A549 (cell line): ENCODE measurements around the gene C2.

Experiments
- EHF ChIP-seq: fragments of 250-450 bp; sonication (Bioruptor Pico); IDR thresholded peaks from 2 replicates; pipeline ENCODE4 v1.5.0; 2020; ENCODE audit warnings: mild to moderate bottlenecking
- EHMT2 ChIP-seq: fragments of 200-600 bp; sonication (generic); IDR thresholded peaks from 2 replicates; pipeline ENCODE4 v1.6.1; 2016; ENCODE audit warnings: antibody characterized with exemption, low read depth, mild to moderate bottlenecking, moderate library complexity
- EP300 ChIP-seq, 2 experiments: fragments of >200 bp; sonication (Bioruptor Twin); formaldehyde crosslinking; IDR thresholded peaks; 2 replicates in 1 of 2; 3 replicates in 1 of 2; pipeline ENCODE4 v1.6.1; 2016 to 2017
- HDAC2 ChIP-seq: fragments of 200-600 bp; sonication (generic); IDR thresholded peaks from 2 replicates; pipeline ENCODE4 v1.6.1; 2016
- HOXA7 ChIP-seq: fragments of 250-450 bp; sonication (Bioruptor Pico); IDR thresholded peaks from 2 replicates; pipeline ENCODE4 v1.5.0; 2020; ENCODE audit warnings: mild to moderate bottlenecking, moderate library complexity
- POLR2A ChIP-seq: IDR thresholded peaks from 2 replicates; pipeline ENCODE4 v1.6.1; 2012; ENCODE audit warnings: mild to moderate bottlenecking, low read length
- RAD21 ChIP-seq, 2 experiments: fragments of >200 bp in 1 of 2; sonication (Bioruptor Twin) in 1 of 2; formaldehyde crosslinking in 1 of 2; IDR thresholded peaks in 1 of 2; conservative IDR thresholded peaks in 1 of 2; 2 replicates in 1 of 2; 3 replicates in 1 of 2; pipeline ENCODE4 v1.6.1; 2012 to 2018; ENCODE audit warnings: inconsistent platforms in 1 of 2
- RFX5 ChIP-seq: fragments of 450-650 bp; IDR thresholded peaks from 2 replicates; pipeline ENCODE4 v1.7.1; 2014; ENCODE audit warnings: antibody characterized with exemption, mild to moderate bottlenecking, moderate library complexity
- SREBF2 ChIP-seq: fragments of 450-650 bp; IDR thresholded peaks from 2 replicates; pipeline ENCODE4 v1.6.1; 2014; ENCODE audit warnings: mild to moderate bottlenecking, moderate library complexity
- TF ChIP-seq, protein P1 (sequence below): fragments of >200 bp; sonication (Bioruptor Twin); formaldehyde crosslinking; IDR thresholded peaks from 3 replicates; pipeline ENCODE4 v1.5.1; 2016

DNA sequence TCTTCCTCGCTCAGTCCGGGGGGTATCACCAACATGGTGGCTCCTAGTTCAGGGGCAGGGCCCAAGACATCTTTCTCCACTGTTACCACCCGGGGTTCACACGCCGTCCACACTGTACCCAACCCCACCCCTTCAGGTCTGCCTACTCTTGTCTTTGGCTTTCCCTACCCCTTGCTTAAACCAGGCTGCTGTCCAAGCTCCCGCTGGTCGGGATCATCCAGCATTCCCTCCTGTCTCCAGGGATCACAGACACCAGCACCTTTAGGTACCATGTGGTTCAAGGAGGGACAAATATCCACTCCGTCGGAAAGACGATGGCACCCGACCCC, 30.9 kb downstream of the C2 start:
- no peak for TF ChIP-seq POLR2A
- TF ChIP-seq EHF (CRISPR knock-in tag): no peak
- no peak for TF ChIP-seq SREBF2
- no peak for TF ChIP-seq RFX5
- TF ChIP-seq, protein P1, sequence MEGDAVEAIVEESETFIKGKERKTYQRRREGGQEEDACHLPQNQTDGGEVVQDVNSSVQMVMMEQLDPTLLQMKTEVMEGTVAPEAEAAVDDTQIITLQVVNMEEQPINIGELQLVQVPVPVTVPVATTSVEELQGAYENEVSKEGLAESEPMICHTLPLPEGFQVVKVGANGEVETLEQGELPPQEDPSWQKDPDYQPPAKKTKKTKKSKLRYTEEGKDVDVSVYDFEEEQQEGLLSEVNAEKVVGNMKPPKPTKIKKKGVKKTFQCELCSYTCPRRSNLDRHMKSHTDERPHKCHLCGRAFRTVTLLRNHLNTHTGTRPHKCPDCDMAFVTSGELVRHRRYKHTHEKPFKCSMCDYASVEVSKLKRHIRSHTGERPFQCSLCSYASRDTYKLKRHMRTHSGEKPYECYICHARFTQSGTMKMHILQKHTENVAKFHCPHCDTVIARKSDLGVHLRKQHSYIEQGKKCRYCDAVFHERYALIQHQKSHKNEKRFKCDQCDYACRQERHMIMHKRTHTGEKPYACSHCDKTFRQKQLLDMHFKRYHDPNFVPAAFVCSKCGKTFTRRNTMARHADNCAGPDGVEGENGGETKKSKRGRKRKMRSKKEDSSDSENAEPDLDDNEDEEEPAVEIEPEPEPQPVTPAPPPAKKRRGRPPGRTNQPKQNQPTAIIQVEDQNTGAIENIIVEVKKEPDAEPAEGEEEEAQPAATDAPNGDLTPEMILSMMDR: no peak
- no peak for TF ChIP-seq EP300 (IDR thresholded peaks at IDR 0.05)
- TF ChIP-seq RAD21 (conservative IDR thresholded peaks at IDR 0.05 in 1 of 2, IDR thresholded peaks at IDR 0.05 in 1 of 2): no peak
- no peak for TF ChIP-seq EHMT2
- TF ChIP-seq HDAC2: no peak
- no peak for TF ChIP-seq HOXA7 (CRISPR knock-in tag)
